ENCODE results near the gene ARHGAP33. TPM values are rescaled to one million over a fixed set of nuclear protein-coding genes. Genes with fewer than 3 reads are reported as not detected.

ARHGAP33 gene
- total and polyA plus RNA-seq, 2 donors (not counting 3 experiments of a cell fraction or from before 2014, with no cell fraction given), result 11.0 to 18.4 TPM

- H3K27ac ChIP-seq (ENCODE audit: insufficient read depth, low read depth, low read length), result no peak within 1 kb of the TSS
- no peak within 1 kb of the TSS for H2AFZ ChIP-seq (ENCODE audit: low read depth, low read length)
- FAIRE-seq (no peak), DNase-seq (ENCODE audit: low read depth, low spot score) (no peak)
- H3K27me3 ChIP-seq (ENCODE audit: control insufficient read depth in 2 of 2, insufficient read depth in 2 of 2, low read length in 2 of 2), result peaks cover 0 to 1% of the 10 kb centered on the region in 2 experiments
- no peaks in the 10 kb centered on the region for H3K79me2 ChIP-seq (ENCODE audit: control insufficient read depth, insufficient read depth, low read length)
- no peak for TF ChIP-seq MYC (IDR thresholded peaks at IDR 0.05; ENCODE audit: low read depth, low read length)
- TF ChIP-seq GATA2 (IDR thresholded peaks at IDR 0.05; ENCODE audit: insufficient read depth, insufficient read length, low read depth, low read length), result no peak
- TF ChIP-seq, protein P1, sequence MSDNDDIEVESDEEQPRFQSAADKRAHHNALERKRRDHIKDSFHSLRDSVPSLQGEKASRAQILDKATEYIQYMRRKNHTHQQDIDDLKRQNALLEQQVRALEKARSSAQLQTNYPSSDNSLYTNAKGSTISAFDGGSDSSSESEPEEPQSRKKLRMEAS (IDR thresholded peaks at IDR 0.05; ENCODE audit: insufficient read depth, insufficient read length), result no peak
- TF ChIP-seq POLR2A (IDR thresholded peaks at IDR 0.05; ENCODE audit: low read depth, low read length), result no peak
- no peak for TF ChIP-seq POLR2AphosphoS5 (IDR thresholded peaks at IDR 0.05; ENCODE audit: insufficient read depth, low read depth, low read length)
- TF ChIP-seq JUN (IDR thresholded peaks at IDR 0.05; ENCODE audit: borderline replicate concordance, insufficient read depth, insufficient read length, low read depth), result no peak
- no peak for TF ChIP-seq FOS (IDR thresholded peaks at IDR 0.05; ENCODE audit: borderline replicate concordance, insufficient read depth, low read length)
- no peak for TF ChIP-seq EZH2 (IDR thresholded peaks at IDR 0.05; ENCODE audit: borderline replicate concordance, low read depth, low read length, severe bottlenecking)
- TF ChIP-seq CTCF (IDR thresholded peaks at IDR 0.05; ENCODE audit: extremely low read depth in 1 of 2, insufficient read depth in 1 of 2, low read depth in 1 of 2, low read length in 2 of 2), result no peak
- H4K20me1 ChIP-seq (replicated peaks; ENCODE audit: control insufficient read depth, extremely low read depth, insufficient read depth, low read length), result no peaks in the 10 kb centered on the region
- intact Hi-C loops (cut with micrococcal nuclease), result no loop called here
- H3K4me2 ChIP-seq (ENCODE audit: insufficient read depth, low read length), result no peak within 1 kb of the TSS
- POLR2A ChIA-PET, result no interaction called here
- H3K4me1 ChIP-seq (ENCODE audit: control insufficient read depth, extremely low read depth, insufficient read depth, low read length), result no peaks in the 10 kb centered on the region
- H3K4me3 ChIP-seq (replicated peaks in 1 of 3; ENCODE audit: insufficient read depth in 1 of 3, low read depth in 1 of 3, low read length in 3 of 3), result no peak within 1 kb of the TSS
- CTCF ChIA-PET, result interaction anchor here (1.1 kb wide), 1 partner anchor 17 kb away, joined by 3 read pairs; no protein-coding TSS in a partner anchor
- no peaks in the 10 kb centered on the region for H3K36me3 ChIP-seq (ENCODE audit: control insufficient read depth in 2 of 2, extremely low read depth in 1 of 2, insufficient read depth in 2 of 2, low read length in 2 of 2)
- H3K9me3 ChIP-seq (replicated peaks; ENCODE audit: control insufficient read depth, insufficient read depth, low read length), result no peaks in the 10 kb centered on the region
- H3K9ac ChIP-seq (replicated peaks; ENCODE audit: extremely low read depth, insufficient read depth, low read length), result no peak within 1 kb of the TSS
- no TSS peak for BruUV-seq (replicated peaks)
- no peaks in the 10 kb centered on the region for H3K9me1 ChIP-seq (replicated peaks; ENCODE audit: control insufficient read depth, extremely low read depth, insufficient read depth, low read length)
- dilution Hi-C loops (cut with MboI; ENCODE audit: extremely low pct_ligation_motif_present, low sequenced_read_pairs), result no loop called here
These were observed 37.1 kb downstream of the ARHGAP33 start, which contains the start of gene PRODH2 for GRCh38 chr19:35812220-35813042. Gene PRODH2 (minus strand): TSS chr19:35812845. CDS start chr19:35812805, 40 bp downstream.

All from endothelial cell of umbilical vein (primary cell).